GM23338 (cell line): ENCODE measurements around the gene MINDY3.
"Not testable (repeated sequence)": the region's sequence is repeated elsewhere in the genome, so short reads cannot be mapped to it uniquely, and the experiment has no call there.

Source experiments
- CREB1 ChIP-seq: fragments of 250-450 bp; sonication (Bioruptor Pico); IDR thresholded peaks from 2 replicates; pipeline ENCODE4 v1.5.0; 2020; ENCODE audit warnings: low read depth, mild to moderate bottlenecking, moderate library complexity
- CTCF ChIP-seq, 2 experiments: fragments of 200-600 bp in 1 of 2; sonication (generic) in 1 of 2; conservative IDR thresholded peaks; 2 replicates each; pipeline versions ENCODE4 v1.5.1 to v1.6.1; 2016 to 2017; ENCODE audit warnings: antibody characterized with exemption in 2 of 2, low read depth in 2 of 2, mild to moderate bottlenecking in 2 of 2, moderate library complexity in 1 of 2
- EZH2 ChIP-seq: fragments of 200-600 bp; sonication (generic); IDR thresholded peaks from one replicate; pipeline ENCODE4 v1.8.0; 2017; ENCODE audit warnings: antibody characterized with exemption, mild to moderate bottlenecking, low read depth; ENCODE audit not compliant: unreplicated experiment
- EZH2phosphoT487 ChIP-seq: fragments of 200-600 bp; sonication (generic); IDR thresholded peaks from one replicate; pipeline ENCODE4 v1.8.1; 2018; ENCODE audit warnings: antibody characterized with exemption; ENCODE audit not compliant: unreplicated experiment
- JUNB ChIP-seq: IDR thresholded peaks from one replicate; pipeline ENCODE4 v1.6.1; 2016; ENCODE audit warnings: antibody characterized with exemption; ENCODE audit not compliant: unreplicated experiment
- POLR2AphosphoS5 ChIP-seq: IDR thresholded peaks from 2 replicates; pipeline ENCODE4 v1.6.1; 2016; ENCODE audit warnings: antibody characterized with exemption, low read depth
- STAT1 ChIP-seq: IDR thresholded peaks from one replicate; pipeline ENCODE4 v1.6.1; 2016; ENCODE audit warnings: antibody characterized with exemption; ENCODE audit not compliant: unreplicated experiment
- ZNF114 ChIP-seq: fragments of 250-450 bp; sonication (Bioruptor Pico); IDR thresholded peaks from 2 replicates; pipeline ENCODE4 v1.5.0; 2020; ENCODE audit warnings: mild to moderate bottlenecking, moderate library complexity
- ZNF331 ChIP-seq: fragments of 250-450 bp; sonication (Bioruptor Pico); IDR thresholded peaks from 2 replicates; pipeline ENCODE4 v1.5.0; 2020; ENCODE audit warnings: low read depth, mild to moderate bottlenecking, moderate library complexity
- TF ChIP-seq, protein P1 (sequence below): IDR thresholded peaks from one replicate; pipeline ENCODE4 v1.6.1; 2018; ENCODE audit warnings: antibody characterized with exemption; ENCODE audit not compliant: unreplicated experiment
- TF ChIP-seq, protein P2 (sequence below): fragments of 250-450 bp; sonication (Bioruptor Pico); IDR thresholded peaks from 2 replicates; pipeline ENCODE4 v1.5.0; 2020; ENCODE audit warnings: mild to moderate bottlenecking, moderate library complexity

DNA sequence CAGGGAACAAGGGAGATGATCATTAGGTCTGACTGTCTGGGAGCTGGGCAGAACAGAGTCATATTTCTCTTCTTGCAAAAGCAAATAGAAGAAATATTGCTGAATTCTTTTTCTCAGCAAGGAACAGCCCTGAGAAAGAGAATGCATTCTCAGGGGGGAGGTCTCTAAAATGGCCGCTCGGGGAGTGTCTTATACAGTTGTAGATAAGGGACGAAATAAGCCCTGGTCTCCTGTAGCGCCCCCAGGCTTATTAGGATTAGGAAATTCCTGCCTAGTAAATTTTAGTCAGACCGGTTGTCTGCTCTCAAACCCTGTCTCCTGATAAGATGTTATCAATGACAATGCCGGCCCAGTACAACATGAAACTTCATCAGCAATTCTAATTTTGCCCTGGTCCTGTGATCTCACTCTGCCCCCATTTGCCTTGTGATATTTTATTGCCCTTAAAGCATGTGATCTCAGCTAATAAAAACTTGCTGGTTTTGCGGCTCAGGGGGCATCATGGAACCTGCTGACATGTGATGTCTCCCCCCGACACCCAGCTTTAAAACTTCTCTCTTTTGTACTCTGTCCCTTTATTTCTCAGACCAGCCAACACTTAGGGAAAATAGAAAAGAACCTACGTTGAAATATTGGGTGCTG lies 9.8 kb downstream of the MINDY3 start:
- TF ChIP-seq STAT1; ZNF114 (CRISPR knock-in tag); POLR2AphosphoS5; CTCF (conservative IDR thresholded peaks at IDR 0.05; ENCODE audit: low read depth in 2 of 2); EZH2; CREB1 (CRISPR knock-in tag); EZH2phosphoT487; ZNF331 (CRISPR knock-in tag); JUNB: not testable (repeated sequence)
- TF ChIP-seq, protein P1, sequence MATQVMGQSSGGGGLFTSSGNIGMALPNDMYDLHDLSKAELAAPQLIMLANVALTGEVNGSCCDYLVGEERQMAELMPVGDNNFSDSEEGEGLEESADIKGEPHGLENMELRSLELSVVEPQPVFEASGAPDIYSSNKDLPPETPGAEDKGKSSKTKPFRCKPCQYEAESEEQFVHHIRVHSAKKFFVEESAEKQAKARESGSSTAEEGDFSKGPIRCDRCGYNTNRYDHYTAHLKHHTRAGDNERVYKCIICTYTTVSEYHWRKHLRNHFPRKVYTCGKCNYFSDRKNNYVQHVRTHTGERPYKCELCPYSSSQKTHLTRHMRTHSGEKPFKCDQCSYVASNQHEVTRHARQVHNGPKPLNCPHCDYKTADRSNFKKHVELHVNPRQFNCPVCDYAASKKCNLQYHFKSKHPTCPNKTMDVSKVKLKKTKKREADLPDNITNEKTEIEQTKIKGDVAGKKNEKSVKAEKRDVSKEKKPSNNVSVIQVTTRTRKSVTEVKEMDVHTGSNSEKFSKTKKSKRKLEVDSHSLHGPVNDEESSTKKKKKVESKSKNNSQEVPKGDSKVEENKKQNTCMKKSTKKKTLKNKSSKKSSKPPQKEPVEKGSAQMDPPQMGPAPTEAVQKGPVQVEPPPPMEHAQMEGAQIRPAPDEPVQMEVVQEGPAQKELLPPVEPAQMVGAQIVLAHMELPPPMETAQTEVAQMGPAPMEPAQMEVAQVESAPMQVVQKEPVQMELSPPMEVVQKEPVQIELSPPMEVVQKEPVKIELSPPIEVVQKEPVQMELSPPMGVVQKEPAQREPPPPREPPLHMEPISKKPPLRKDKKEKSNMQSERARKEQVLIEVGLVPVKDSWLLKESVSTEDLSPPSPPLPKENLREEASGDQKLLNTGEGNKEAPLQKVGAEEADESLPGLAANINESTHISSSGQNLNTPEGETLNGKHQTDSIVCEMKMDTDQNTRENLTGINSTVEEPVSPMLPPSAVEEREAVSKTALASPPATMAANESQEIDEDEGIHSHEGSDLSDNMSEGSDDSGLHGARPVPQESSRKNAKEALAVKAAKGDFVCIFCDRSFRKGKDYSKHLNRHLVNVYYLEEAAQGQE = not testable (repeated sequence)
- TF ChIP-seq, protein P2, sequence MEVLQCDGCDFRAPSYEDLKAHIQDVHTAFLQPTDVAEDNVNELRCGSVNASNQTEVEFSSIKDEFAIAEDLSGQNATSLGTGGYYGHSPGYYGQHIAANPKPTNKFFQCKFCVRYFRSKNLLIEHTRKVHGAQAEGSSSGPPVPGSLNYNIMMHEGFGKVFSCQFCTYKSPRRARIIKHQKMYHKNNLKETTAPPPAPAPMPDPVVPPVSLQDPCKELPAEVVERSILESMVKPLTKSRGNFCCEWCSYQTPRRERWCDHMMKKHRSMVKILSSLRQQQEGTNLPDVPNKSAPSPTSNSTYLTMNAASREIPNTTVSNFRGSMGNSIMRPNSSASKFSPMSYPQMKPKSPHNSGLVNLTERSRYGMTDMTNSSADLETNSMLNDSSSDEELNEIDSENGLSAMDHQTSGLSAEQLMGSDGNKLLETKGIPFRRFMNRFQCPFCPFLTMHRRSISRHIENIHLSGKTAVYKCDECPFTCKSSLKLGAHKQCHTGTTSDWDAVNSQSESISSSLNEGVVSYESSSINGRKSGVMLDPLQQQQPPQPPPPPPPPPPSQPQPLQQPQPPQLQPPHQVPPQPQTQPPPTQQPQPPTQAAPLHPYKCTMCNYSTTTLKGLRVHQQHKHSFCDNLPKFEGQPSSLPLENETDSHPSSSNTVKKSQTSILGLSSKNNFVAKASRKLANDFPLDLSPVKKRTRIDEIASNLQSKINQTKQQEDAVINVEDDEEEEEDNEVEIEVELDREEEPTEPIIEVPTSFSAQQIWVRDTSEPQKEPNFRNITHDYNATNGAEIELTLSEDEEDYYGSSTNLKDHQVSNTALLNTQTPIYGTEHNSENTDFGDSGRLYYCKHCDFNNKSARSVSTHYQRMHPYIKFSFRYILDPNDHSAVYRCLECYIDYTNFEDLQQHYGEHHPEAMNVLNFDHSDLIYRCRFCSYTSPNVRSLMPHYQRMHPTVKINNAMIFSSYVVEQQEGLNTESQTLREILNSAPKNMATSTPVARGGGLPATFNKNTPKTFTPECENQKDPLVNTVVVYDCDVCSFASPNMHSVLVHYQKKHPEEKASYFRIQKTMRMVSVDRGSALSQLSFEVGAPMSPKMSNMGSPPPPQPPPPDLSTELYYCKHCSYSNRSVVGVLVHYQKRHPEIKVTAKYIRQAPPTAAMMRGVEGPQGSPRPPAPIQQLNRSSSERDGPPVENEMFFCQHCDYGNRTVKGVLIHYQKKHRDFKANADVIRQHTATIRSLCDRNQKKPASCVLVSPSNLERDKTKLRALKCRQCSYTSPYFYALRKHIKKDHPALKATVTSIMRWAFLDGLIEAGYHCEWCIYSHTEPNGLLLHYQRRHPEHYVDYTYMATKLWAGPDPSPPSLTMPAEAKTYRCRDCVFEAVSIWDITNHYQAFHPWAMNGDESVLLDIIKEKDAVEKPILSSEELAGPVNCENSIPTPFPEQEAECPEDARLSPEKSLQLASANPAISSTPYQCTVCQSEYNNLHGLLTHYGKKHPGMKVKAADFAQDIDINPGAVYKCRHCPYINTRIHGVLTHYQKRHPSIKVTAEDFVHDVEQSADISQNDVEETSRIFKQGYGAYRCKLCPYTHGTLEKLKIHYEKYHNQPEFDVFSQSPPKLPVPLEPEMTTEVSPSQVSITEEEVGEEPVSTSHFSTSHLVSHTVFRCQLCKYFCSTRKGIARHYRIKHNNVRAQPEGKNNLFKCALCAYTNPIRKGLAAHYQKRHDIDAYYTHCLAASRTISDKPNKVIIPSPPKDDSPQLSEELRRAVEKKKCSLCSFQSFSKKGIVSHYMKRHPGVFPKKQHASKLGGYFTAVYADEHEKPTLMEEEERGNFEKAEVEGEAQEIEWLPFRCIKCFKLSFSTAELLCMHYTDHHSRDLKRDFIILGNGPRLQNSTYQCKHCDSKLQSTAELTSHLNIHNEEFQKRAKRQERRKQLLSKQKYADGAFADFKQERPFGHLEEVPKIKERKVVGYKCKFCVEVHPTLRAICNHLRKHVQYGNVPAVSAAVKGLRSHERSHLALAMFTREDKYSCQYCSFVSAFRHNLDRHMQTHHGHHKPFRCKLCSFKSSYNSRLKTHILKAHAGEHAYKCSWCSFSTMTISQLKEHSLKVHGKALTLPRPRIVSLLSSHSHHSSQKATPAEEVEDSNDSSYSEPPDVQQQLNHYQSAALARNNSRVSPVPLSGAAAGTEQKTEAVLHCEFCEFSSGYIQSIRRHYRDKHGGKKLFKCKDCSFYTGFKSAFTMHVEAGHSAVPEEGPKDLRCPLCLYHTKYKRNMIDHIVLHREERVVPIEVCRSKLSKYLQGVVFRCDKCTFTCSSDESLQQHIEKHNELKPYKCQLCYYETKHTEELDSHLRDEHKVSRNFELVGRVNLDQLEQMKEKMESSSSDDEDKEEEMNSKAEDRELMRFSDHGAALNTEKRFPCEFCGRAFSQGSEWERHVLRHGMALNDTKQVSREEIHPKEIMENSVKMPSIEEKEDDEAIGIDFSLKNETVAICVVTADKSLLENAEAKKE (CRISPR knock-in tag) = not testable (repeated sequence)
